RWPE2 (cell line): ENCODE measurements around the gene PXN.

Experiments
- ATAC-seq: fragments of 200-7000 bp; cut with Tn5 transposase; 3 replicates; pipeline ENCODE4 v1.9.1; 2021; ENCODE audit warnings: low read depth
- DNase-seq: peaks from one replicate; pipeline ENCODE4 v3.0.0-alpha.2; 2020; ENCODE audit warnings: low spot score
- H3K27ac ChIP-seq: fragments of 450-650 bp; 2 replicates; pipeline ENCODE4 v1.5.1; 2017; ENCODE audit warnings: mild to moderate bottlenecking; ENCODE audit not compliant: poor library complexity, severe bottlenecking
- H3K27me3 ChIP-seq: fragments of 250-450 bp; sonication (Bioruptor Pico); 2 replicates; pipeline ENCODE4 v1.5.1; 2021; ENCODE audit warnings: mild to moderate bottlenecking, moderate library complexity; ENCODE audit not compliant: insufficient read depth, poor library complexity, severe bottlenecking
- H3K36me3 ChIP-seq: fragments of 250-450 bp; sonication (Bioruptor Pico); 2 replicates; pipeline ENCODE4 v1.5.1; 2020; ENCODE audit warnings: low read depth, mild to moderate bottlenecking, moderate library complexity
- H3K4me1 ChIP-seq: fragments of 250-450 bp; sonication (Bioruptor Pico); 2 replicates; pipeline ENCODE4 v1.5.1; 2021; ENCODE audit warnings: mild to moderate bottlenecking, moderate library complexity; ENCODE audit not compliant: insufficient read depth, poor library complexity, severe bottlenecking
- H3K4me3 ChIP-seq: fragments of 250-450 bp; sonication (Bioruptor Pico); 2 replicates; pipeline ENCODE4 v1.5.1; 2021; ENCODE audit warnings: mild to moderate bottlenecking, moderate library complexity; ENCODE audit not compliant: severe bottlenecking
- H3K9me3 ChIP-seq: fragments of 250-450 bp; sonication (Bioruptor Pico); 2 replicates; pipeline ENCODE4 v1.5.1; 2021; ENCODE audit warnings: mild to moderate bottlenecking, moderate library complexity; ENCODE audit not compliant: severe bottlenecking
- TF ChIP-seq, protein P1 (sequence below): fragments of 450-650 bp; IDR thresholded peaks from one replicate; pipeline ENCODE4 v1.5.1; 2017; ENCODE audit warnings: mild to moderate bottlenecking, moderate library complexity; ENCODE audit not compliant: poor library complexity, severe bottlenecking

PXN gene

DNA sequence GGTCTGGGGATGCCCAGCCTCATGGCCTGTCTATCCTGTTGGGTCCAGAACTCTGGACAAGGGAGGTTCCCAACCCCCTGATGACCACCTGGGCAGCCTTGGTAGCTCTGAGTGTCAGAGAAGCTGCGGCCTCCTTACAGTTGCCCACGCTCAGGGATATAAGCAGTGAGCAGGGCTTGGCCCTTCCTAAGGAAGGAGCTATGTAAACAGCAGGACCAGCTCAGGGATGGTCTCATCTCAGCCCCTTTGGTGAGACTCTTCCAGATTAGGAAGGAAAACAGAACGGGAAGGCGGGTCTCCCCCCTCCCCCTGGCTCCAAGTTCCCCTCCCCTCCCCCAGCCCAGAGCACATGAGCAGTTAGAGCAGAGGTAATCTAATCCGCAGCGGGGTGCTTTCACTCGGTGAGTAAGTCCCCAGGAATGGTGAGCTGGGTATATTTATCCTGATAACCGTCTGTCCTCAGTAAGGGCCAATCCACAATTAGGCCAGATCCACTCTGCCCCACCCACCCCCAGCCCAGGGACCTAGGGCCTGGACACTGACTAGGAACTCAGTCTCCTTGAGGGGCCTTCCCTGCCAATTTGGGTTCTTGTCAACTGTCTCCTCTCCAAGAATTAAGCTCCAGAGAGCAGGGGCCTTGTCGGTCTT lies 35.1 kb downstream of the PXN start:
- Histone ChIP-seq H3K4me1 (peaks cover 97% of the 10 kb centered on the region), H3K4me3 (no peak overlapping the region), H3K27me3 (no peaks in the 10 kb centered on the region), H3K9me3 (no peaks in the 10 kb centered on the region), H3K27ac (peak overlapping the region; percentile 100), H3K36me3 (peaks cover 43% of the 10 kb centered on the region)
- DNase-seq (peak; percentile 92), ATAC-seq (peak; percentile 36)
- TF ChIP-seq, protein P1, sequence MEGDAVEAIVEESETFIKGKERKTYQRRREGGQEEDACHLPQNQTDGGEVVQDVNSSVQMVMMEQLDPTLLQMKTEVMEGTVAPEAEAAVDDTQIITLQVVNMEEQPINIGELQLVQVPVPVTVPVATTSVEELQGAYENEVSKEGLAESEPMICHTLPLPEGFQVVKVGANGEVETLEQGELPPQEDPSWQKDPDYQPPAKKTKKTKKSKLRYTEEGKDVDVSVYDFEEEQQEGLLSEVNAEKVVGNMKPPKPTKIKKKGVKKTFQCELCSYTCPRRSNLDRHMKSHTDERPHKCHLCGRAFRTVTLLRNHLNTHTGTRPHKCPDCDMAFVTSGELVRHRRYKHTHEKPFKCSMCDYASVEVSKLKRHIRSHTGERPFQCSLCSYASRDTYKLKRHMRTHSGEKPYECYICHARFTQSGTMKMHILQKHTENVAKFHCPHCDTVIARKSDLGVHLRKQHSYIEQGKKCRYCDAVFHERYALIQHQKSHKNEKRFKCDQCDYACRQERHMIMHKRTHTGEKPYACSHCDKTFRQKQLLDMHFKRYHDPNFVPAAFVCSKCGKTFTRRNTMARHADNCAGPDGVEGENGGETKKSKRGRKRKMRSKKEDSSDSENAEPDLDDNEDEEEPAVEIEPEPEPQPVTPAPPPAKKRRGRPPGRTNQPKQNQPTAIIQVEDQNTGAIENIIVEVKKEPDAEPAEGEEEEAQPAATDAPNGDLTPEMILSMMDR, result no peak

DNA sequence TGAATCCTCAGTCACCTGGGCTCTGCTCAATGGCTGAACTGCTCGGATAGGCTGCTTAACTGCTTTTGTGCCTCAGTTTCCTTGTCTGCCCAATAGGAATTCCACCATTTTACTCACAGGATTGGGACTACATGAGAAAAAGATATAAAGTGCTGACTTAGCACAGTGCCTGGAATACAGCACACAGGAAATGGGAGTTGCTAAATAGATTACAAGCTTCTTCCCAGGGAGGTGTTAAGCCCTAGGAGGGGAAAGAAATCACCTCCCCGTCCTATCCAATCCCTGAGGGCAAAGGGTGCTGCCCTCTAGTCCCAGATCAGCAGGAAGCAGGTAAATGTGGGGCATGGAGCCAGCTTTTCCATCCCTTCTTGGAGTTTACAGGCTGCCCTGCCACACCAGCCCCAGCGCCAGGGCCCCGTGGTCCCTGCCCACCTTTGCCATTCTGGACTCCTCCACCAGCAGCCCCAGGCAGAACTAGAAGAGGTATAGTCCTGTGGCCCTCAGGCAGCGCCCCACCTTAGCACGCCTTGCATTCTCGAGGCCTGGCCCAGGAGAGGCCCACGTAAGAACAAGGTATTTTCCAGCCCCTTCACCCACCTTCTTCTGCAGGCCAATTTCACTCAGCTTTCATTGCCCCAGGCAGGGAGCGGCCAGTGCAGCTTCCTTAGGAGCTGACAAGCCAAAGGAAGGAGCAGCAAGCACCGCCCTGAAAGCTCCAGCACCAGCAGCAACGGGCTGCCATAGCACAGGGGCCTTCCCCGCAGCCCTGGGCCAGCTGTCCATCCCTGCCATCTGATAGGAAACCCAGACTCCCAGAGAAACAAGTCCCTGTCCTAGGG lies 35.8 kb downstream of the PXN start:
- Histone ChIP-seq H3K27ac (peak overlapping the region; percentile 100), H3K36me3 (peaks cover 50% of the 10 kb centered on the region), H3K9me3 (no peaks in the 10 kb centered on the region), H3K4me3 (no peak overlapping the region), H3K27me3 (no peaks in the 10 kb centered on the region), H3K4me1 (peaks cover 96% of the 10 kb centered on the region)
- ATAC-seq, result peak; percentile 7
- DNase-seq, result no peak
- TF ChIP-seq, protein P1, result no peak

DNA sequence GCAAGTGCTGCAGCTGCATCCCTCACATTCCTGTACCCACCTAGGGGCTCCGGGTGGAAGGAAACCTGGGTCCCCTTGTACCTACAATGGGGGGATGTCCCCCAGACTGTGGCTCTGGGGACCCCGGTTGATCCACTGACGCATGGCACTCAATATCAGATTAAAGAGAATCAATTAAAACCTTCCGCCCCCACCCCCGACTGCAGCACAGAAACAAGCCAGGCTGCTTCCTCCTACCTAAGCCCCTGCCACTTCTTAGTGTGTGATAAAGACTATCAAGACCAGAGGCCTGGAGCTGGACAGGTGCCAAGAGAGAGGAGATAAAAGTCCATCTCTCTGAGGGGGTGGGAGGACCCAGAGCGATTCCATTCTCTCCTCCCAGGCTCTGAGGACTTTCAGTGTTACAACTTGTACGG lies 36.5 kb downstream of the PXN start:
- H3K36me3 ChIP-seq, result peaks cover 53% of the 10 kb centered on the region
- H3K4me3 ChIP-seq, result no peak overlapping the region
- no peak for DNase-seq
- no peaks in the 10 kb centered on the region for H3K9me3 ChIP-seq
- TF ChIP-seq, protein P1, result no peak
- ATAC-seq, result no peak
- peaks cover 91% of the 10 kb centered on the region for H3K4me1 ChIP-seq
- H3K27me3 ChIP-seq, result no peaks in the 10 kb centered on the region
- peak overlapping the region; percentile 100 for H3K27ac ChIP-seq

DNA sequence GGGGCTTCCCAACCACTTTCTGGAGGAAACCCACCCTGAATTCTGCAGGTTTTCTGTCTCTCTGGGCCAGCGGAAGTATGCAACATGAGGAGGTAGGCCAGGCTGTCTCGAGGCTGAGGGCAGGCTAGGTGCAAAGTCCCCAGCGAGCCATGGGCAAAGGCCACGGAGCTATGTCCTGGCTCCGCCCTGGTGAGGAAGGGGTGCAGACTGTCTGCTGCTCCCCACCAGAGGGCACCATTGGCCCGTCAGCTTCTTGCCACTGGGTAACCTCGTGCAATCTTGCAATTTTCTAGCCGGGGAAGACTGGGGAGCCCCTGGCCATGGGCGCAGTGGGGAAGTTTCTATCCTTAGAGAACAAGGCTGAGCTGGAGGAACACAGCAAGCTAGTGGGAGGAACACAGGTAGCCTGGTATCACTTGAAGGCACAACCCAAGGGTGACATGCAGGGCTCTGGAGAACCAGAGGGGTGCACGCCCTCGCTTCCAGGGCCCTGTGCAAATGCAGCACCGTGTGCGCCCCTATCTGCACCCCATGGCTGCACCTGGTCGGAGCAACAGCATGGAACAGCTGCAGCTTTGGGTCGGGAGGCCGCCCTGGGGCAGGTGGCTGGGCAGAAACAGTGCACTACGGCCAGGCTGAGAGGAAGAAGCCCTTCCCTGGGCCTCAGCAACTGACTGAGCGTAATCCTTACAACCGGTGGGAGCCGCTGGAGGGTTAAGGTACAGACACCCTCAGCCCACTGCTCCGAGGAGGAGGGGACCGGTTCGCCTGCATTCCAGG lies 37.0 kb downstream of the PXN start:
- ATAC-seq (peak; percentile 17), DNase-seq (no peak)
- H3K9me3 ChIP-seq, result no peaks in the 10 kb centered on the region
- peaks cover 85% of the 10 kb centered on the region for H3K4me1 ChIP-seq
- H3K36me3 ChIP-seq, result peaks cover 54% of the 10 kb centered on the region
- no peak overlapping the region for H3K4me3 ChIP-seq
- H3K27me3 ChIP-seq, result no peaks in the 10 kb centered on the region
- H3K27ac ChIP-seq, result peak overlapping the region; percentile 100
- TF ChIP-seq, protein P1, result peak; percentile 93
